SK-N-SH (cell line): ENCODE measurements around the gene MNT. TPM values are rescaled to one million over a fixed set of nuclear protein-coding genes. Genes with fewer than 3 reads are reported as not detected.

Experiments
- CTCF ChIA-PET: fragments of 300-600, 350-600 bp; formaldehyde crosslinking; extraction: SDS; loops from one replicate; lab custom pipeline; 2021; lab: Yijun Ruan, JAX
- POLR2A ChIA-PET: fragments of 350-600 bp; sonication (Branson Sonifier 250); formaldehyde crosslinking; extraction: SDS; loops from one replicate; lab custom pipeline; 2020; ENCODE audit warnings: antibody characterized with exemption, inconsistent platforms; lab: Yijun Ruan, JAX
- DNase-seq: peaks from one replicate; pipeline ENCODE4 v3.0.0; 2012
- H2AFZ ChIP-seq: fragments of 200-600 bp; sonication (generic); 2 replicates; pipeline ENCODE4 v1.8.1; 2016; ENCODE audit warnings: antibody characterized with exemption, mild to moderate bottlenecking, low read depth
- H3F3A ChIP-seq: fragments of 200-600 bp; sonication (generic); replicated peaks from 2 replicates; pipeline ENCODE3; 2016; ENCODE audit warnings: antibody characterized with exemption, mild to moderate bottlenecking; ENCODE audit not compliant: insufficient read depth
- H3K27ac ChIP-seq, 2 experiments: fragments of 200-500 bp in 1 of 2; fragments of 200-600 bp in 1 of 2; sonication (Bioruptor generic) in 1 of 2; sonication (generic), shearing (Covaris generic) in 1 of 2; 2 replicates each; pipeline versions ENCODE4 v1.5.1 to v1.6.1; 2014 to 2016; ENCODE audit warnings: low read depth in 2 of 2, inconsistent platforms in 1 of 2, low read length in 1 of 2, mild to moderate bottlenecking in 1 of 2, mixed read lengths in 1 of 2
- H3K27me3 ChIP-seq: fragments of 200-600 bp; sonication (generic), shearing (Covaris generic); 2 replicates; pipeline ENCODE4 v1.6.1; 2016; ENCODE audit warnings: mixed run types; ENCODE audit not compliant: insufficient read depth
- H3K36me3 ChIP-seq, 2 experiments: fragments of 200-500 bp in 1 of 2; fragments of 200-600 bp in 1 of 2; sonication (Bioruptor generic) in 1 of 2; sonication (generic) in 1 of 2; replicated peaks in 1 of 2; 2 replicates each; pipeline versions ENCODE3 to v1.5.1; 2014 to 2016; ENCODE audit warnings: low read length in 1 of 2, mild to moderate bottlenecking in 1 of 2; ENCODE audit not compliant: insufficient read depth in 2 of 2, control insufficient read depth in 1 of 2
- H3K4me1 ChIP-seq, 2 experiments: fragments of 200-500 bp in 1 of 2; fragments of 200-600 bp in 1 of 2; sonication (Bioruptor generic) in 1 of 2; sonication (generic), shearing (Covaris generic) in 1 of 2; 2 replicates each; pipeline versions ENCODE4 v1.5.1 to v1.6.1; 2014 to 2016; ENCODE audit warnings: low read depth in 1 of 2, low read length in 1 of 2, mixed run types in 1 of 2; ENCODE audit not compliant: insufficient read depth in 2 of 2, control insufficient read depth in 1 of 2
- H3K4me2 ChIP-seq: fragments of 200-600 bp; sonication (generic), shearing (Covaris generic); 2 replicates; pipeline ENCODE4 v1.6.1; 2017; ENCODE audit warnings: mixed run types
- H3K4me3 ChIP-seq, 2 experiments: fragments of 200-500 bp in 1 of 2; fragments of 200-600 bp in 1 of 2; sonication (Bioruptor generic) in 1 of 2; sonication (generic), shearing (Covaris generic) in 1 of 2; 2 replicates each; pipeline versions ENCODE4 v1.5.1 to v1.8.1; 2014 to 2016; ENCODE audit warnings: low read depth in 2 of 2, inconsistent platforms in 1 of 2, low read length in 1 of 2, mild to moderate bottlenecking in 1 of 2, mixed read lengths in 1 of 2, moderate library complexity in 1 of 2
- H3K79me2 ChIP-seq: fragments of 200-600 bp; sonication (generic); 2 replicates; pipeline ENCODE4 v1.8.1; 2017; ENCODE audit warnings: mild to moderate bottlenecking; ENCODE audit not compliant: insufficient read depth
- H3K9ac ChIP-seq: fragments of 200-600 bp; sonication (generic); 2 replicates; pipeline ENCODE4 v1.6.1; 2017; ENCODE audit warnings: mixed run types
- H3K9me2 ChIP-seq: fragments of 200-600 bp; sonication (generic); 2 replicates; pipeline ENCODE4 v1.6.1; 2017; ENCODE audit warnings: mixed run types
- H3K9me3 ChIP-seq: fragments of 200-600 bp; sonication (generic); 2 replicates; pipeline ENCODE4 v1.6.1; 2017; ENCODE audit warnings: mixed run types, mild to moderate bottlenecking, moderate library complexity
- H4K20me1 ChIP-seq: fragments of 200-600 bp; sonication (generic); 2 replicates; pipeline ENCODE4 v1.6.1; 2017; ENCODE audit warnings: mild to moderate bottlenecking, mixed run types; ENCODE audit not compliant: insufficient read depth
- CHD2 ChIP-seq: fragments of 150-350 bp; IDR thresholded peaks from 2 replicates; pipeline ENCODE4 v1.6.1; 2018; ENCODE audit warnings: low read length; ENCODE audit not compliant: partially characterized antibody
- EP300 ChIP-seq, 2 experiments: IDR thresholded peaks; 2 replicates each; pipeline versions ENCODE4 v1.4.0 to v1.6.1; 2012; ENCODE audit warnings: borderline replicate concordance in 1 of 2, low read depth in 1 of 2, low read length in 1 of 2
- FOSL2 ChIP-seq: IDR thresholded peaks from 2 replicates; pipeline ENCODE4 v1.4.0; 2012; ENCODE audit warnings: low read depth, mild to moderate bottlenecking, moderate library complexity, borderline replicate concordance
- FOXJ3 ChIP-seq: sonication (generic); formaldehyde crosslinking; IDR thresholded peaks from 2 replicates; pipeline ENCODE4 v1.5.1; 2020; ENCODE audit warnings: mild to moderate bottlenecking, missing genetic modification reagents
- FOXM1 ChIP-seq: IDR thresholded peaks from 2 replicates; pipeline ENCODE4 v1.4.0; 2012; ENCODE audit warnings: low read depth, mild to moderate bottlenecking
- MXI1 ChIP-seq: IDR thresholded peaks from 2 replicates; pipeline ENCODE4 v1.6.1; 2012; ENCODE audit warnings: mild to moderate bottlenecking, low read depth, low read length, improper control_type of control experiment
- NFIC ChIP-seq: IDR thresholded peaks from 2 replicates; pipeline ENCODE4 v1.4.0; 2012; ENCODE audit warnings: borderline replicate concordance
- POLR2AphosphoS5 ChIP-seq: IDR thresholded peaks from 2 replicates; pipeline ENCODE4 v1.6.1; 2012; ENCODE audit warnings: low read depth, low read length
- RCOR1 ChIP-seq: fragments of 150-350 bp; IDR thresholded peaks from 2 replicates; pipeline ENCODE4 v1.6.1; 2017; ENCODE audit warnings: antibody characterized with exemption, low read length
- RFX5 ChIP-seq: IDR thresholded peaks from 2 replicates; pipeline ENCODE4 v1.6.1; 2012; ENCODE audit warnings: mild to moderate bottlenecking, improper control_type of control experiment, low read length
- RXRA ChIP-seq: IDR thresholded peaks from 2 replicates; pipeline ENCODE4 v1.4.0; 2012; ENCODE audit warnings: low read depth, mild to moderate bottlenecking, borderline replicate concordance
- SMC3 ChIP-seq: IDR thresholded peaks from 2 replicates; pipeline ENCODE4 v1.6.1; 2012; ENCODE audit warnings: low read depth, low read length, improper control_type of control experiment
- TAF1 ChIP-seq: IDR thresholded peaks from 2 replicates; pipeline ENCODE4 v1.6.1; 2012; ENCODE audit warnings: low read depth, mild to moderate bottlenecking, low read length, moderate library complexity, borderline replicate concordance
- YY1 ChIP-seq: IDR thresholded peaks from 2 replicates; pipeline ENCODE4 v1.4.0; 2012; ENCODE audit warnings: low read depth, mild to moderate bottlenecking
- WGBS: methylation state at CpG from one replicate; pipeline ENCODE4 v1.1.6; 2017; ENCODE audit warnings: low lambda C conversion rate; 5-methylcytosine and 5-hydroxymethylcytosine counted together
- polyA plus RNA-seq, 3 experiments: library from polyadenylated mRNA; depleted of rRNA; stranded (reverse); fragments of >200 nt; gene quantifications; 2 replicates each; pipeline ENCODE4 v1.2.3, GENCODE V29; 2012
- TF ChIP-seq, protein P1 (sequence below): IDR thresholded peaks from 2 replicates; pipeline ENCODE4 v1.4.0; 2012; ENCODE audit warnings: low read depth, borderline replicate concordance
- TF ChIP-seq, protein P2 (sequence below): IDR thresholded peaks from 2 replicates; pipeline ENCODE4 v1.4.0; 2012; ENCODE audit warnings: low read depth

Gene MNT
- polyA plus RNA-seq, 1 of the 3 experiments (the other 2 are of a cell fraction), result 7.1 TPM

DNA sequence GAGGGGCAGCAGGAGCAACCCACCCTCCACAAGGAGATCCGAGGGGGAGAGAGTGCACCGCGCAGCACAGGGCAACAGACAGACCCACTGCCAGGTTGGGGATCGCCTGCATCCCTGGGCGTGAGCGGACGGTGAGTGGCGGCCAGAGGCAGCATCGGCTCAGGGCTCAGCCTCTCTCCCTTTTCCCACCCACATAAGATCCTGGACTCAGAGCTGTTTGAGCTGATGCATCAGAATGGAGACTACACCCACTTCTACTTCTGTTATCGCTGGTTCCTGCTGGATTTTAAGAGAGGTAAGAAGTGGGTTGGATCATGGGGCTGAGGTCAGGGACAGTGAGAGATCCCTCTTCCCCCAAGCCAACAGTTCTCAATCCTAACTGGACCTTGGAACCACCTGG, 23.2 kb downstream of the MNT start:
- Histone ChIP-seq H3K9me2 (no peaks in the 10 kb centered on the region), H3K27ac (no peak overlapping the region)
- no peak for DNase-seq
- TF ChIP-seq TAF1 (no peak), MXI1 (no peak), FOSL2 (no peak), RFX5 (no peak), CHD2 (no peak)
- TF ChIP-seq, protein P1, sequence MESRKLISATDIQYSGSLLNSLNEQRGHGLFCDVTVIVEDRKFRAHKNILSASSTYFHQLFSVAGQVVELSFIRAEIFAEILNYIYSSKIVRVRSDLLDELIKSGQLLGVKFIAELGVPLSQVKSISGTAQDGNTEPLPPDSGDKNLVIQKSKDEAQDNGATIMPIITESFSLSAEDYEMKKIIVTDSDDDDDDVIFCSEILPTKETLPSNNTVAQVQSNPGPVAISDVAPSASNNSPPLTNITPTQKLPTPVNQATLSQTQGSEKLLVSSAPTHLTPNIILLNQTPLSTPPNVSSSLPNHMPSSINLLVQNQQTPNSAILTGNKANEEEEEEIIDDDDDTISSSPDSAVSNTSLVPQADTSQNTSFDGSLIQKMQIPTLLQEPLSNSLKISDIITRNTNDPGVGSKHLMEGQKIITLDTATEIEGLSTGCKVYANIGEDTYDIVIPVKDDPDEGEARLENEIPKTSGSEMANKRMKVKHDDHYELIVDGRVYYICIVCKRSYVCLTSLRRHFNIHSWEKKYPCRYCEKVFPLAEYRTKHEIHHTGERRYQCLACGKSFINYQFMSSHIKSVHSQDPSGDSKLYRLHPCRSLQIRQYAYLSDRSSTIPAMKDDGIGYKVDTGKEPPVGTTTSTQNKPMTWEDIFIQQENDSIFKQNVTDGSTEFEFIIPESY, result no peak
- TF ChIP-seq, protein P2, sequence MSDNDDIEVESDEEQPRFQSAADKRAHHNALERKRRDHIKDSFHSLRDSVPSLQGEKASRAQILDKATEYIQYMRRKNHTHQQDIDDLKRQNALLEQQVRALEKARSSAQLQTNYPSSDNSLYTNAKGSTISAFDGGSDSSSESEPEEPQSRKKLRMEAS, result no peak
- TF ChIP-seq, all 33 proteins: peak for 0
- H3K27me3 ChIP-seq, result no peaks in the 10 kb centered on the region
- H3F3A ChIP-seq, result no peaks in the 10 kb centered on the region
- no peak overlapping the region for H3K4me3 ChIP-seq
- no peak overlapping the region for H3K9ac ChIP-seq
- CTCF ChIA-PET, result interaction anchor here (0.7 to 26.4 kb wide), 2 partner anchors 8 to 31 kb away, joined by 3 to 654 read pairs; partner anchors contain the start of gene MNT
- POLR2A ChIA-PET, result no interaction called here
- H4K20me1 ChIP-seq, result no peaks in the 10 kb centered on the region
- WGBS, result 92% methylated on average over 10 of the region's 10 CpGs
- H3K9me3 ChIP-seq, result no peaks in the 10 kb centered on the region
- peaks cover 3 to 61% of the 10 kb centered on the region in 2 experiments for H3K36me3 ChIP-seq
- peaks cover 0 to 32% of the 10 kb centered on the region in 2 experiments; a peak in 1 of 4 replicates for H3K4me1 ChIP-seq
- H3K4me2 ChIP-seq, result no peak overlapping the region
- no peaks in the 10 kb centered on the region for H3K79me2 ChIP-seq
- no peak overlapping the region for H2AFZ ChIP-seq

DNA sequence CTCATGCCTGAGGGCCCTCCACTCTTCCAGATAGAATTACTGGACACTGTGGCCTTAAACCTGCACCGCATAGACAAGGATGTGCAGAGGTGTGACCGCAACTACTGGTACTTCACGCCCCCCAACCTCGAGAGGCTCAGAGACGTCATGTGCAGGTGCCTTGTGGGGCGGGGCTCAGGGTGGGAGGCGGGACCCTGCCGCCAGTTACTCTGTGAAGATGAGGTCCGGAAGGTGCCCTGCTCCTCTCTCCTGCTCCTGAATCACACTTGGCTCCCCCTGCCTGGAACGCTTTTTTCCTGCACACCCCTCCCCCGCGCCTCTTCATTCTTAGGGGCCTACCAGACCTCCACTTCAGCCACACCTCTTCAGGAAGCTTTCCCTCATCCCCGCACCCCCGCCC, 24.8 kb downstream of the MNT start:
- POLR2A ChIA-PET, result interaction anchor here (1.0 kb wide), 1 partner anchor 40 kb away, joined by 3 read pairs; the partner anchor contains the start of gene TSR1
- H3K4me1 ChIP-seq, result peaks cover 0 to 23% of the 10 kb centered on the region in 2 experiments; a peak in 1 of 4 replicates
- H3K4me3 ChIP-seq, result no peak overlapping the region
- no peaks in the 10 kb centered on the region for H3K9me3 ChIP-seq
- no peaks in the 10 kb centered on the region for H3K79me2 ChIP-seq
- H3K9me2 ChIP-seq, result no peaks in the 10 kb centered on the region
- H3K27ac ChIP-seq, result no peak overlapping the region
- no peaks in the 10 kb centered on the region for H3K27me3 ChIP-seq
- no peak overlapping the region for H2AFZ ChIP-seq
- H3K4me2 ChIP-seq, result no peak overlapping the region
- TF ChIP-seq RCOR1 (no peak), MXI1 (no peak), RFX5 (no peak), RXRA (no peak), NFIC (no peak), POLR2AphosphoS5 (no peak), FOXM1 (no peak), SMC3 (no peak), YY1 (no peak), EP300 (IDR thresholded peaks at IDR 0.05; ENCODE audit: borderline replicate concordance in 1 of 2, low read depth in 1 of 2, low read length in 1 of 2) (no peak), FOXJ3 (no peak)
- TF ChIP-seq, protein P2, result no peak
- TF ChIP-seq, all 33 proteins: peak for 0
- CTCF ChIA-PET, result interaction anchor here (1.0 to 26.4 kb wide), 3 partner anchors 8 to 33 kb away, joined by 4 to 654 read pairs (median 4); partner anchors contain the start of gene MNT
- Histone ChIP-seq H3K36me3 (peaks cover 3 to 72% of the 10 kb centered on the region in 2 experiments), H4K20me1 (no peaks in the 10 kb centered on the region), H3F3A (no peaks in the 10 kb centered on the region), H3K9ac (no peak overlapping the region)
- peak; percentile 28 for DNase-seq
- 89% methylated on average over 7 of the region's 14 CpGs for WGBS
